HEK293 (cell line): ENCODE measurements around the gene NTN4.

ENCODE experiments used
- CTCF ChIA-PET: fragments of 350-600 bp; formaldehyde crosslinking; extraction: SDS; loops from one replicate; lab custom pipeline; 2021; ENCODE audit warnings: antibody characterized with exemption; lab: Yijun Ruan, JAX
- POLR2A ChIA-PET: fragments of 300-600 bp; formaldehyde crosslinking; extraction: SDS; loops from one replicate; lab custom pipeline; 2020; ENCODE audit warnings: antibody characterized with exemption, inconsistent platforms; lab: Yijun Ruan, JAX
- H3K27ac ChIP-seq: fragments of 200-500 bp; sonication (Bioruptor generic); 2 replicates; pipeline ENCODE4 v1.5.1; 2014; ENCODE audit warnings: low read depth, low read length, control low read depth, inconsistent platforms; ENCODE audit errors: extremely low read depth
- H3K36me3 ChIP-seq, 2 experiments: fragments of 200-500 bp in 1 of 2; sonication (Bioruptor generic) in 1 of 2; 1 replicate in 1 of 2; 2 replicates in 1 of 2; pipeline ENCODE4 v1.5.1; 2014 to 2017; ENCODE audit warnings: inconsistent platforms in 2 of 2, low read length in 2 of 2; ENCODE audit not compliant: control insufficient read depth in 2 of 2, insufficient read depth in 1 of 2
- H3K4me1 ChIP-seq: fragments of 200-500 bp; sonication (Bioruptor generic); 2 replicates; pipeline ENCODE4 v1.5.1; 2014; ENCODE audit warnings: mild to moderate bottlenecking, low read length, inconsistent platforms; ENCODE audit not compliant: control insufficient read depth, insufficient read depth
- H3K4me3 ChIP-seq: 2 replicates; pipeline ENCODE4 v1.5.1; 2011; ENCODE audit warnings: low read depth, mild to moderate bottlenecking, control low read depth, low read length, moderate library complexity
- H3K9me3 ChIP-seq: fragments of 200-500 bp; sonication (Bioruptor generic); 2 replicates; pipeline ENCODE4 v1.5.1; 2014; ENCODE audit warnings: low read depth, low read length, inconsistent platforms; ENCODE audit not compliant: control insufficient read depth, insufficient read depth
- CTCF ChIP-seq: fragments of 450-650 bp; formaldehyde crosslinking; IDR thresholded peaks from 2 replicates; pipeline ENCODE4 v1.5.1; 2016; ENCODE audit warnings: missing biosample characterization, missing genetic modification characterization
- KLF16 ChIP-seq: fragments of 450-650 bp; formaldehyde crosslinking; IDR thresholded peaks from 2 replicates; pipeline ENCODE4 v1.5.1; 2017; ENCODE audit warnings: missing biosample characterization, missing genetic modification characterization
- KLF8 ChIP-seq: fragments of 450-650 bp; formaldehyde crosslinking; IDR thresholded peaks from 2 replicates; pipeline ENCODE4 v1.5.1; 2016; ENCODE audit warnings: missing biosample characterization, missing genetic modification characterization
- RBAK ChIP-seq: fragments of 450-650 bp; formaldehyde crosslinking; IDR thresholded peaks from 2 replicates; pipeline ENCODE4 v1.5.1; 2016; ENCODE audit warnings: missing biosample characterization, missing genetic modification characterization
- ZBTB11 ChIP-seq: fragments of 450-650 bp; formaldehyde crosslinking; conservative IDR thresholded peaks from 2 replicates; pipeline ENCODE4 v1.5.1; 2016; ENCODE audit warnings: low read depth, missing biosample characterization, missing genetic modification characterization
- ZBTB7A ChIP-seq: fragments of 450-650 bp; formaldehyde crosslinking; IDR thresholded peaks from 2 replicates; pipeline ENCODE4 v1.5.1; 2016; ENCODE audit warnings: low read depth, missing biosample characterization, missing genetic modification characterization
- ZBTB8A ChIP-seq: fragments of 450-650 bp; formaldehyde crosslinking; IDR thresholded peaks from 2 replicates; pipeline ENCODE4 v1.5.1; 2016; ENCODE audit warnings: missing biosample characterization, missing genetic modification characterization
- ZEB2 ChIP-seq: fragments of 450-650 bp; formaldehyde crosslinking; IDR thresholded peaks from 2 replicates; pipeline ENCODE4 v1.5.1; 2016; ENCODE audit warnings: missing biosample characterization, missing genetic modification characterization
- ZNF19 ChIP-seq: fragments of 450-650 bp; formaldehyde crosslinking; IDR thresholded peaks from 2 replicates; pipeline ENCODE4; 2016; ENCODE audit warnings: missing biosample characterization, missing genetic modification characterization, low read depth
- ZNF221 ChIP-seq: fragments of 450-650 bp; formaldehyde crosslinking; IDR thresholded peaks from 2 replicates; pipeline ENCODE4 v1.5.1; 2017; ENCODE audit warnings: missing biosample characterization, missing genetic modification characterization, borderline replicate concordance
- ZNF398 ChIP-seq: fragments of 450-650 bp; formaldehyde crosslinking; IDR thresholded peaks from 2 replicates; pipeline ENCODE4 v1.5.1; 2017; ENCODE audit warnings: missing biosample characterization, missing genetic modification characterization
- ZNF510 ChIP-seq: fragments of 450-650 bp; formaldehyde crosslinking; IDR thresholded peaks from 2 replicates; pipeline ENCODE4 v1.5.1; 2018; ENCODE audit warnings: mild to moderate bottlenecking, missing genetic modification characterization, missing biosample characterization; ENCODE audit not compliant: insufficient replicate concordance
- ZNF518A ChIP-seq: fragments of 450-650 bp; formaldehyde crosslinking; conservative IDR thresholded peaks from 2 replicates; pipeline ENCODE4 v1.5.1; 2016; ENCODE audit warnings: low read depth, missing biosample characterization, missing genetic modification characterization
- ZNF768 ChIP-seq: fragments of 450-650 bp; formaldehyde crosslinking; IDR thresholded peaks from 2 replicates; pipeline ENCODE4 v1.5.1; 2018; ENCODE audit warnings: missing biosample characterization, mild to moderate bottlenecking, missing genetic modification characterization
- ZNF776 ChIP-seq: fragments of 450-650 bp; formaldehyde crosslinking; IDR thresholded peaks from 2 replicates; pipeline ENCODE4 v1.5.0; 2017; ENCODE audit warnings: missing biosample characterization, missing genetic modification characterization, borderline replicate concordance
- ZNF837 ChIP-seq: fragments of 450-650 bp; formaldehyde crosslinking; IDR thresholded peaks from 2 replicates; pipeline ENCODE4 v1.5.1; 2016; ENCODE audit warnings: missing biosample characterization, missing genetic modification characterization
- ZSCAN16 ChIP-seq: fragments of 450-650 bp; formaldehyde crosslinking; IDR thresholded peaks from 2 replicates; pipeline ENCODE4 v1.5.1; 2016; ENCODE audit warnings: missing biosample characterization, missing genetic modification characterization

The NTN4 gene

GRCh38 chr12:95701275-95701674 is 89.3 kb downstream of the NTN4 start:
- CTCF ChIA-PET: interaction anchor here (0.6 kb wide), 1 partner anchor 1517 kb away, joined by 5 read pairs; no protein-coding TSS in a partner anchor
- H3K9me3 ChIP-seq: no peaks in the 10 kb centered on the region
- POLR2A ChIA-PET: no interaction called here
- H3K36me3 ChIP-seq: no peaks in the 10 kb centered on the region; a peak in 1 of 3 replicates
- no peak overlapping the region for H3K27ac ChIP-seq
- TF ChIP-seq ZSCAN16 (tag by site-specific recombination) (no peak), KLF16 (no peak), ZNF221 (tag by site-specific recombination) (no peak), KLF8 (tag by site-specific recombination) (no peak), ZNF518A (no peak), RBAK (tag by site-specific recombination) (no peak), ZNF510 (tag by site-specific recombination) (no peak), ZNF768 (tag by site-specific recombination) (no peak), ZBTB11 (tag by site-specific recombination) (no peak), ZNF398 (tag by site-specific recombination) (no peak), ZNF19 (tag by site-specific recombination) (no peak), ZNF776 (no peak), ZBTB7A (no peak), ZBTB8A (no peak), CTCF (no peak), ZEB2 (tag by site-specific recombination) (no peak), ZNF837 (tag by site-specific recombination) (no peak)
- H3K4me3 ChIP-seq: no peak overlapping the region
- peaks cover 4% of the 10 kb centered on the region for H3K4me1 ChIP-seq
